ENCODE data around the gene CCNF. TPM values are rescaled to one million over a fixed set of nuclear protein-coding genes. Genes with fewer than 3 reads are reported as not detected.

CCNF gene
- total and polyA plus RNA-seq, 2 of the 8 experiments (the other 6 are each of a cell fraction or from before 2014, with no cell fraction given): 15.4 to 54.3 TPM

GRCh38 chr16:2473999-2474876 lies 45.0 kb downstream of the CCNF start (continued):
- TF ChIP-seq CHD7 (IDR thresholded peaks at IDR 0.05; ENCODE audit: insufficient replicate concordance, low read length) (no peak), USF2 (IDR thresholded peaks at IDR 0.05; ENCODE audit: low read length) (no peak), GTF2F1 (IDR thresholded peaks at IDR 0.05; ENCODE audit: borderline replicate concordance, low read depth, low read length) (no peak), EZH2 (IDR thresholded peaks at IDR 0.05; ENCODE audit: low read depth, low read length, severe bottlenecking) (no peak), TCF12 (IDR thresholded peaks at IDR 0.05; ENCODE audit: low read depth, low read length) (no peak), POLR2A (IDR thresholded peaks at IDR 0.05; ENCODE audit: control extremely low read depth in 1 of 2, low read depth in 2 of 2, low read length in 2 of 2) (no peak), SRF (IDR thresholded peaks at IDR 0.05; ENCODE audit: low read depth, low read length) (no peak), TEAD4 (IDR thresholded peaks at IDR 0.05; ENCODE audit: low read depth, low read length) (no peak), CBX8 (IDR thresholded peaks at IDR 0.05; ENCODE audit: borderline replicate concordance, low read depth, low read length) (no peak)
